ENCODE measurements around the gene FAM118B.

Gene FAM118B

GRCh38 chr11:126172596-126173038, 39.0 kb upstream of the FAM118B start:
- Histone ChIP-seq H3K4me1 (ENCODE audit: control insufficient read depth, insufficient read depth, low read length, poor library complexity, severe bottlenecking) (no peaks in the 10 kb centered on the region), H3K36me3 (ENCODE audit: control insufficient read depth, insufficient read depth, low read length) (no peaks in the 10 kb centered on the region), H3K4me3 (ENCODE audit: extremely low read depth, insufficient read depth, low read length, poor library complexity, severe bottlenecking) (no peak overlapping the region), H3K9me3 (ENCODE audit: control insufficient read depth, low read length) (no peaks in the 10 kb centered on the region), H3K27ac (ENCODE audit: low read depth, low read length, severe bottlenecking) (no peak overlapping the region)
- 83 to 94% methylated on average over 5 to 7 of the region's 8 CpGs for WGBS, 2 experiments (ENCODE audit: insufficient coverage in 2 of 2)

- Histone ChIP-seq H3K4me1 (ENCODE audit: control insufficient read depth, insufficient read depth, low read length, poor library complexity, severe bottlenecking) (no peaks in the 10 kb centered on the region), H3K9me3 (ENCODE audit: control insufficient read depth, low read length) (no peaks in the 10 kb centered on the region), H3K36me3 (ENCODE audit: control insufficient read depth, insufficient read depth, low read length) (no peaks in the 10 kb centered on the region), H3K4me3 (ENCODE audit: extremely low read depth, insufficient read depth, low read length, poor library complexity, severe bottlenecking) (no peak overlapping the region), H3K27ac (ENCODE audit: low read depth, low read length, severe bottlenecking) (no peak overlapping the region)
- 82 to 90% methylated on average over 6 to 9 of the region's 9 CpGs for WGBS, 2 experiments (ENCODE audit: insufficient coverage in 2 of 2)
Measured at GRCh38 chr11:126173257-126173656, 38.3 kb upstream of the FAM118B start.

GRCh38 chr11:126174816-126175215, 36.8 kb upstream of the FAM118B start:
- no peaks in the 10 kb centered on the region for H3K9me3 ChIP-seq (ENCODE audit: control insufficient read depth, low read length)
- H3K27ac ChIP-seq (ENCODE audit: low read depth, low read length, severe bottlenecking) = no peak overlapping the region
- H3K4me1 ChIP-seq (ENCODE audit: control insufficient read depth, insufficient read depth, low read length, poor library complexity, severe bottlenecking) = no peaks in the 10 kb centered on the region
- 95 to 97% methylated on average over 7 of the region's 7 CpGs for WGBS, 2 experiments (ENCODE audit: insufficient coverage in 2 of 2)
- H3K4me3 ChIP-seq (ENCODE audit: extremely low read depth, insufficient read depth, low read length, poor library complexity, severe bottlenecking) = no peak overlapping the region
- no peaks in the 10 kb centered on the region for H3K36me3 ChIP-seq (ENCODE audit: control insufficient read depth, insufficient read depth, low read length)

GRCh38 chr11:126175393-126175792, 36.2 kb upstream of the FAM118B start:
- Histone ChIP-seq H3K4me1 (ENCODE audit: control insufficient read depth, insufficient read depth, low read length, poor library complexity, severe bottlenecking) (no peaks in the 10 kb centered on the region), H3K36me3 (ENCODE audit: control insufficient read depth, insufficient read depth, low read length) (no peaks in the 10 kb centered on the region), H3K27ac (ENCODE audit: low read depth, low read length, severe bottlenecking) (no peak overlapping the region), H3K9me3 (ENCODE audit: control insufficient read depth, low read length) (no peaks in the 10 kb centered on the region), H3K4me3 (ENCODE audit: extremely low read depth, insufficient read depth, low read length, poor library complexity, severe bottlenecking) (no peak overlapping the region)
- 93 to 95% methylated on average over 15 of the region's 15 CpGs for WGBS, 2 experiments (ENCODE audit: insufficient coverage in 2 of 2)

- Histone ChIP-seq H3K4me1 (ENCODE audit: control insufficient read depth, insufficient read depth, low read length, poor library complexity, severe bottlenecking) (no peaks in the 10 kb centered on the region), H3K4me3 (ENCODE audit: extremely low read depth, insufficient read depth, low read length, poor library complexity, severe bottlenecking) (no peak overlapping the region), H3K36me3 (ENCODE audit: control insufficient read depth, insufficient read depth, low read length) (no peaks in the 10 kb centered on the region), H3K27ac (ENCODE audit: low read depth, low read length, severe bottlenecking) (no peak overlapping the region), H3K9me3 (ENCODE audit: control insufficient read depth, low read length) (no peaks in the 10 kb centered on the region)
- 88 to 94% methylated on average over 6 to 7 of the region's 8 CpGs for WGBS, 2 experiments (ENCODE audit: insufficient coverage in 2 of 2)
Measured at GRCh38 chr11:126176853-126177470, 34.6 kb upstream of the FAM118B start.

- no peaks in the 10 kb centered on the region for H3K9me3 ChIP-seq (ENCODE audit: control insufficient read depth, low read length)
- H3K36me3 ChIP-seq (ENCODE audit: control insufficient read depth, insufficient read depth, low read length) = no peaks in the 10 kb centered on the region
- no peak overlapping the region for H3K27ac ChIP-seq (ENCODE audit: low read depth, low read length, severe bottlenecking)
- no peaks in the 10 kb centered on the region for H3K4me1 ChIP-seq (ENCODE audit: control insufficient read depth, insufficient read depth, low read length, poor library complexity, severe bottlenecking)
- H3K4me3 ChIP-seq (ENCODE audit: extremely low read depth, insufficient read depth, low read length, poor library complexity, severe bottlenecking) = no peak overlapping the region
- 81 to 85% methylated on average over 5 to 6 of the region's 13 CpGs for WGBS, 2 experiments (ENCODE audit: insufficient coverage in 2 of 2)
Measured at GRCh38 chr11:126181939-126182730, 29.4 kb upstream of the FAM118B start.

- no peak overlapping the region for H3K27ac ChIP-seq (ENCODE audit: low read depth, low read length, severe bottlenecking)
- H3K4me3 ChIP-seq (ENCODE audit: extremely low read depth, insufficient read depth, low read length, poor library complexity, severe bottlenecking) = no peak overlapping the region
- 85 to 91% methylated on average over 8 to 10 of the region's 11 CpGs for WGBS, 2 experiments (ENCODE audit: insufficient coverage in 2 of 2)
- H3K9me3 ChIP-seq (ENCODE audit: control insufficient read depth, low read length) = no peaks in the 10 kb centered on the region
- H3K4me1 ChIP-seq (ENCODE audit: control insufficient read depth, insufficient read depth, low read length, poor library complexity, severe bottlenecking) = no peaks in the 10 kb centered on the region
- H3K36me3 ChIP-seq (ENCODE audit: control insufficient read depth, insufficient read depth, low read length) = no peaks in the 10 kb centered on the region
Measured at GRCh38 chr11:126182787-126183445, 28.7 kb upstream of the FAM118B start.

GRCh38 chr11:126185259-126186024, 26.1 kb upstream of the FAM118B start:
- Histone ChIP-seq H3K27ac (ENCODE audit: low read depth, low read length, severe bottlenecking) (no peak overlapping the region), H3K4me1 (ENCODE audit: control insufficient read depth, insufficient read depth, low read length, poor library complexity, severe bottlenecking) (no peaks in the 10 kb centered on the region), H3K9me3 (ENCODE audit: control insufficient read depth, low read length) (no peaks in the 10 kb centered on the region), H3K36me3 (ENCODE audit: control insufficient read depth, insufficient read depth, low read length) (peaks cover 7% of the 10 kb centered on the region), H3K4me3 (ENCODE audit: extremely low read depth, insufficient read depth, low read length, poor library complexity, severe bottlenecking) (no peak overlapping the region)
- 90 to 91% methylated on average over 18 of the region's 26 CpGs for WGBS, 2 experiments (ENCODE audit: insufficient coverage in 2 of 2)

- Histone ChIP-seq H3K27ac (ENCODE audit: low read depth, low read length, severe bottlenecking) (no peak overlapping the region), H3K9me3 (ENCODE audit: control insufficient read depth, low read length) (no peaks in the 10 kb centered on the region), H3K4me1 (ENCODE audit: control insufficient read depth, insufficient read depth, low read length, poor library complexity, severe bottlenecking) (no peaks in the 10 kb centered on the region), H3K36me3 (ENCODE audit: control insufficient read depth, insufficient read depth, low read length) (peaks cover 13% of the 10 kb centered on the region), H3K4me3 (ENCODE audit: extremely low read depth, insufficient read depth, low read length, poor library complexity, severe bottlenecking) (no peak overlapping the region)
- WGBS, 2 experiments (ENCODE audit: insufficient coverage in 2 of 2) = 93% methylated on average over 14 to 15 of the region's 15 CpGs
Measured at GRCh38 chr11:126186025-126186698, 25.4 kb upstream of the FAM118B start.

Data from mesodermal cell (in vitro differentiated cells).